GM12891 (cell line): ENCODE results near the gene AGBL3.

Experiments used
- POLR2A ChIP-seq: IDR thresholded peaks from 2 replicates; pipeline ENCODE4 v1.6.1; 2011; ENCODE audit warnings: low read depth, low read length, control low read depth
- POLR2AphosphoS5 ChIP-seq: IDR thresholded peaks from 2 replicates; pipeline ENCODE4 v1.6.1; 2011; ENCODE audit warnings: low read depth, low read length, control low read depth

DNA sequence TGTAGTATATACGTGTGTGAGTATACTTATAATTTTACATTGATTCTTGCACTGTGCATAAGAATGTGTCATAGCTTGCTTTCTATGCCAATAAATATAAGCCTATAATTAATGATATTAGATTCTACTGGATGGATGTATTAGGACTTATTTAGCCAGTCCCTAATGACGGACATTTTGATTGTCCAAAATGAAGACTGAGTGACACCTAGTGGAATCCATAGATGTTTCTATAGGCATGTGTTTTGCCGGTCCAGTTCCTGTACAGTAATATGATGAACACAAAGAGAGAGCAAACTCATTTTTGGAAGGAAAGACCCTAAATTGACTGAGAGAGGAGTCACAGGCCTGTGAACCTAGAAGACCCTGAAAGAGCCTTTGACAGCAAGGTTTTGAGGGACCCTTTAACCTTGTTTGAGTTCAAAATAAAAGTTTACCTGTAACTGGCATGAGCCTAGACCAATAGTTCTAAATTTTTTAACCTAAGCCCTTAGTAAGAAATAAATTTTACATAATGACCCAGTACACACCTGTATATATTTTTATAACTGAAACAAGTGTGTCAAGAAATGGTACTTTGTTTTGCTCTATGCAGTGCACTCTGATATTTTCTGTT, 42.4 kb upstream of the AGBL3 start:
- TF ChIP-seq POLR2A = no peak
- TF ChIP-seq POLR2AphosphoS5 = no peak
